HepG2 (cell line): Measurements from ENCODE around the gene GRK3. TPM values are rescaled to one million over a fixed set of nuclear protein-coding genes. Genes with fewer than 3 reads are reported as not detected.
A peak's percentile ranks its signal among the peaks of the same experiment; 100 is the strongest.

Source experiments
- GATAD2A ChIP-seq: IDR thresholded peaks from 2 replicates; pipeline ENCODE4 v1.6.1; 2016
- HOXA5 ChIP-seq: sonication (generic); formaldehyde crosslinking; IDR thresholded peaks from 2 replicates; pipeline ENCODE4 v1.4.0; 2020; ENCODE audit warnings: missing genetic modification reagents
- ISX ChIP-seq: sonication (generic); formaldehyde crosslinking; conservative IDR thresholded peaks from 2 replicates; pipeline ENCODE4 v1.5.0; 2020; ENCODE audit warnings: missing genetic modification reagents
- MATR3 ChIP-seq: sonication (generic); formaldehyde crosslinking; IDR thresholded peaks from 2 replicates; pipeline ENCODE4 v1.4.0; 2020; ENCODE audit warnings: missing genetic modification reagents
- NFRKB ChIP-seq: fragments of 450-650 bp; IDR thresholded peaks from 2 replicates; pipeline ENCODE4 v1.6.1; 2017
- NR1H2 ChIP-seq: sonication (generic); formaldehyde crosslinking; IDR thresholded peaks from 2 replicates; pipeline ENCODE4 v1.8.1; 2022; ENCODE audit warnings: low read depth, missing genetic modification reagents, borderline replicate concordance
- PCBP1 ChIP-seq: fragments of 200-400 bp; formaldehyde crosslinking; IDR thresholded peaks from 2 replicates; pipeline ENCODE4 v1.6.1; 2017; ENCODE audit warnings: mild to moderate bottlenecking, low read depth, low read length, borderline replicate concordance
- SPEN ChIP-seq: sonication (generic); formaldehyde crosslinking; IDR thresholded peaks from 2 replicates; pipeline ENCODE4 v1.5.1; 2020; ENCODE audit warnings: low read depth, mild to moderate bottlenecking, missing genetic modification reagents
- ZNF564 ChIP-seq: sonication (generic); formaldehyde crosslinking; IDR thresholded peaks from 2 replicates; pipeline ENCODE4 v1.8.1; 2023; ENCODE audit warnings: mild to moderate bottlenecking, missing genetic modification reagents
- ZNF678 ChIP-seq: sonication (generic); formaldehyde crosslinking; IDR thresholded peaks from 2 replicates; pipeline ENCODE4 v1.4.0; 2020; ENCODE audit warnings: mild to moderate bottlenecking, missing genetic modification reagents
- polyA plus RNA-seq, 8 experiments: library from polyadenylated mRNA; depleted of rRNA in 3 of 8; stranded (reverse) in 7 of 8; unstranded in 1 of 8; fragments of >200 nt; fragmentation: Illumina TruSeq in 4 of 8; extraction: Trizol in 4 of 8; gene quantifications; 2 replicates each; pipeline versions ENCODE4 v1.2.1 to v1.2.3, GENCODE V29; 2011 to 2016; ENCODE audit warnings: low read depth in 4 of 8, missing spikeins in 1 of 8, mixed read lengths in 1 of 8; ENCODE audit not compliant: insufficient read depth in 1 of 8
- total RNA-seq, 5 experiments: library from RNA; depleted of rRNA; stranded (reverse); fragments of >200 nt; fragmentation: Illumina TruSeq; extraction: Trizol; gene quantifications; 2 replicates each; pipeline ENCODE4 v1.2.3, GENCODE V29; 2016; ENCODE audit warnings: low read depth in 1 of 5
- TF ChIP-seq, protein P1 (sequence below): sonication (generic); formaldehyde crosslinking; IDR thresholded peaks from 2 replicates; pipeline ENCODE4 v1.5.0; 2020; ENCODE audit warnings: mild to moderate bottlenecking, missing genetic modification reagents, borderline replicate concordance
- TF ChIP-seq, protein P2 (sequence below): sonication (generic); formaldehyde crosslinking; IDR thresholded peaks from 2 replicates; pipeline ENCODE4 v1.4.0; 2020; ENCODE audit warnings: mild to moderate bottlenecking, missing genetic modification reagents
- TF ChIP-seq, protein P3 (sequence below): sonication (generic); formaldehyde crosslinking; IDR thresholded peaks from 2 replicates; pipeline ENCODE4 v1.4.0; 2020; ENCODE audit warnings: missing genetic modification reagents
- TF ChIP-seq, protein P4 (sequence below): sonication (generic); formaldehyde crosslinking; IDR thresholded peaks from 2 replicates; pipeline ENCODE4 v1.5.1; 2020; ENCODE audit warnings: mild to moderate bottlenecking, missing genetic modification reagents, borderline replicate concordance

GRK3 gene
- total and polyA plus RNA-seq, 2 of the 13 experiments (the other 11 are each of a cell fraction or from before 2014, with no cell fraction given) = 8.5 to 16.7 TPM

DNA sequence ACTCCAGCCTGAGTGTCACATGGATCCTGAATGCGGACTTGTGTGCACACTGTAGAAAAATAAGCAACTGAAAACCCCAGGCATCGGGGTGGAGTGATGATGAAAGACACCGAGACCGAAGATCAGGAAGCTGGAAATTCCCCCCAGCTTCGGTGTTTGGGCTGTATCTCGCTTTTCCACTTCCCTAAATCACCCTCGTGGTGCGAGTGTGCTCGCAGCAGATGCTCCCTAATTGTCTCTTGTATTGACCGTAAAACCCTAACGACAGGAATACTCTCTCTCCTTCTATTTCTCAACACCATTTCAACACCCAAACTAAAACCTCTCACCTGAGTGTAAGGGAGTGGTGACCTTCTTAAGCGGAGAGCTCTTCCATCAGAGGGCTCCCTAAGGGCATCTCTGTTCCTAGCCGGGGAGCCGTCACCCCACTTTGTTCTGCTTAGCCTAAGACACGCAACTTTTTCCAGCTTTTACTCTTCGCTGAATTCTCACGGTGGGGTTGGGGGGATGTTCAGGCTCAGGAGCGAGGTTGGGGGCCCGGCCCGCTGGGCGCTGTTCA, 635 bp upstream of the GRK3 start (continued):
- no peak for TF ChIP-seq PCBP1
- TF ChIP-seq ZNF678 = 0 out of 2 replicates have a peak, but pooled peaks have one; percentile 5
- no peak for TF ChIP-seq ISX (CRISPR knock-in tag)
- no peak for TF ChIP-seq HOXA5 (CRISPR knock-in tag)
- TF ChIP-seq MATR3 (CRISPR knock-in tag) = no peak
- no peak for TF ChIP-seq NR1H2
- TF ChIP-seq, protein P1, sequence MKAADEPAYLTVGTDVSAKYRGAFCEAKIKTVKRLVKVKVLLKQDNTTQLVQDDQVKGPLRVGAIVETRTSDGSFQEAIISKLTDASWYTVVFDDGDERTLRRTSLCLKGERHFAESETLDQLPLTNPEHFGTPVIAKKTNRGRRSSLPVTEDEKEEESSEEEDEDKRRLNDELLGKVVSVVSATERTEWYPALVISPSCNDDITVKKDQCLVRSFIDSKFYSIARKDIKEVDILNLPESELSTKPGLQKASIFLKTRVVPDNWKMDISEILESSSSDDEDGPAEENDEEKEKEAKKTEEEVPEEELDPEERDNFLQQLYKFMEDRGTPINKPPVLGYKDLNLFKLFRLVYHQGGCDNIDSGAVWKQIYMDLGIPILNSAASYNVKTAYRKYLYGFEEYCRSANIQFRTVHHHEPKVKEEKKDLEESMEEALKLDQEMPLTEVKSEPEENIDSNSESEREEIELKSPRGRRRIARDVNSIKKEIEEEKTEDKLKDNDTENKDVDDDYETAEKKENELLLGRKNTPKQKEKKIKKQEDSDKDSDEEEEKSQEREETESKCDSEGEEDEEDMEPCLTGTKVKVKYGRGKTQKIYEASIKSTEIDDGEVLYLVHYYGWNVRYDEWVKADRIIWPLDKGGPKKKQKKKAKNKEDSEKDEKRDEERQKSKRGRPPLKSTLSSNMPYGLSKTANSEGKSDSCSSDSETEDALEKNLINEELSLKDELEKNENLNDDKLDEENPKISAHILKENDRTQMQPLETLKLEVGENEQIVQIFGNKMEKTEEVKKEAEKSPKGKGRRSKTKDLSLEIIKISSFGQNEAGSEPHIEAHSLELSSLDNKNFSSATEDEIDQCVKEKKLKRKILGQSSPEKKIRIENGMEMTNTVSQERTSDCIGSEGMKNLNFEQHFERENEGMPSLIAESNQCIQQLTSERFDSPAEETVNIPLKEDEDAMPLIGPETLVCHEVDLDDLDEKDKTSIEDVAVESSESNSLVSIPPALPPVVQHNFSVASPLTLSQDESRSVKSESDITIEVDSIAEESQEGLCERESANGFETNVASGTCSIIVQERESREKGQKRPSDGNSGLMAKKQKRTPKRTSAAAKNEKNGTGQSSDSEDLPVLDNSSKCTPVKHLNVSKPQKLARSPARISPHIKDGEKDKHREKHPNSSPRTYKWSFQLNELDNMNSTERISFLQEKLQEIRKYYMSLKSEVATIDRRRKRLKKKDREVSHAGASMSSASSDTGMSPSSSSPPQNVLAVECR (CRISPR knock-in tag) = peak; percentile 54; the same call in 1 of the 2 replicates
- TF ChIP-seq, protein P2, sequence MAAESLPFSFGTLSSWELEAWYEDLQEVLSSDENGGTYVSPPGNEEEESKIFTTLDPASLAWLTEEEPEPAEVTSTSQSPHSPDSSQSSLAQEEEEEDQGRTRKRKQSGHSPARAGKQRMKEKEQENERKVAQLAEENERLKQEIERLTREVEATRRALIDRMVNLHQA = no peak
- TF ChIP-seq, protein P3, sequence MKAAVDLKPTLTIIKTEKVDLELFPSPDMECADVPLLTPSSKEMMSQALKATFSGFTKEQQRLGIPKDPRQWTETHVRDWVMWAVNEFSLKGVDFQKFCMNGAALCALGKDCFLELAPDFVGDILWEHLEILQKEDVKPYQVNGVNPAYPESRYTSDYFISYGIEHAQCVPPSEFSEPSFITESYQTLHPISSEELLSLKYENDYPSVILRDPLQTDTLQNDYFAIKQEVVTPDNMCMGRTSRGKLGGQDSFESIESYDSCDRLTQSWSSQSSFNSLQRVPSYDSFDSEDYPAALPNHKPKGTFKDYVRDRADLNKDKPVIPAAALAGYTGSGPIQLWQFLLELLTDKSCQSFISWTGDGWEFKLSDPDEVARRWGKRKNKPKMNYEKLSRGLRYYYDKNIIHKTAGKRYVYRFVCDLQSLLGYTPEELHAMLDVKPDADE (CRISPR knock-in tag) = no peak
- no peak for TF ChIP-seq ZNF564 (CRISPR knock-in tag)
- TF ChIP-seq NFRKB = no peak
- no peak for TF ChIP-seq SPEN (CRISPR knock-in tag)
- TF ChIP-seq, protein P4, sequence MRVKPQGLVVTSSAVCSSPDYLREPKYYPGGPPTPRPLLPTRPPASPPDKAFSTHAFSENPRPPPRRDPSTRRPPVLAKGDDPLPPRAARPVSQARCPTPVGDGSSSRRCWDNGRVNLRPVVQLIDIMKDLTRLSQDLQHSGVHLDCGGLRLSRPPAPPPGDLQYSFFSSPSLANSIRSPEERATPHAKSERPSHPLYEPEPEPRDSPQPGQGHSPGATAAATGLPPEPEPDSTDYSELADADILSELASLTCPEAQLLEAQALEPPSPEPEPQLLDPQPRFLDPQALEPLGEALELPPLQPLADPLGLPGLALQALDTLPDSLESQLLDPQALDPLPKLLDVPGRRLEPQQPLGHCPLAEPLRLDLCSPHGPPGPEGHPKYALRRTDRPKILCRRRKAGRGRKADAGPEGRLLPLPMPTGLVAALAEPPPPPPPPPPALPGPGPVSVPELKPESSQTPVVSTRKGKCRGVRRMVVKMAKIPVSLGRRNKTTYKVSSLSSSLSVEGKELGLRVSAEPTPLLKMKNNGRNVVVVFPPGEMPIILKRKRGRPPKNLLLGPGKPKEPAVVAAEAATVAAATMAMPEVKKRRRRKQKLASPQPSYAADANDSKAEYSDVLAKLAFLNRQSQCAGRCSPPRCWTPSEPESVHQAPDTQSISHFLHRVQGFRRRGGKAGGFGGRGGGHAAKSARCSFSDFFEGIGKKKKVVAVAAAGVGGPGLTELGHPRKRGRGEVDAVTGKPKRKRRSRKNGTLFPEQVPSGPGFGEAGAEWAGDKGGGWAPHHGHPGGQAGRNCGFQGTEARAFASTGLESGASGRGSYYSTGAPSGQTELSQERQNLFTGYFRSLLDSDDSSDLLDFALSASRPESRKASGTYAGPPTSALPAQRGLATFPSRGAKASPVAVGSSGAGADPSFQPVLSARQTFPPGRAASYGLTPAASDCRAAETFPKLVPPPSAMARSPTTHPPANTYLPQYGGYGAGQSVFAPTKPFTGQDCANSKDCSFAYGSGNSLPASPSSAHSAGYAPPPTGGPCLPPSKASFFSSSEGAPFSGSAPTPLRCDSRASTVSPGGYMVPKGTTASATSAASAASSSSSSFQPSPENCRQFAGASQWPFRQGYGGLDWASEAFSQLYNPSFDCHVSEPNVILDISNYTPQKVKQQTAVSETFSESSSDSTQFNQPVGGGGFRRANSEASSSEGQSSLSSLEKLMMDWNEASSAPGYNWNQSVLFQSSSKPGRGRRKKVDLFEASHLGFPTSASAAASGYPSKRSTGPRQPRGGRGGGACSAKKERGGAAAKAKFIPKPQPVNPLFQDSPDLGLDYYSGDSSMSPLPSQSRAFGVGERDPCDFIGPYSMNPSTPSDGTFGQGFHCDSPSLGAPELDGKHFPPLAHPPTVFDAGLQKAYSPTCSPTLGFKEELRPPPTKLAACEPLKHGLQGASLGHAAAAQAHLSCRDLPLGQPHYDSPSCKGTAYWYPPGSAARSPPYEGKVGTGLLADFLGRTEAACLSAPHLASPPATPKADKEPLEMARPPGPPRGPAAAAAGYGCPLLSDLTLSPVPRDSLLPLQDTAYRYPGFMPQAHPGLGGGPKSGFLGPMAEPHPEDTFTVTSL (CRISPR knock-in tag) = no peak
- TF ChIP-seq GATAD2A (CRISPR knock-in tag) = 0 out of 2 replicates have a peak, but pooled peaks have one; percentile 30
